HT1080 (cell line): ENCODE data around the gene CEP131. TPM values are rescaled to one million over a fixed set of nuclear protein-coding genes. Genes with fewer than 3 reads are reported as not detected.
"Not testable (repeated sequence)": the region's sequence is repeated elsewhere in the genome, so short reads cannot be mapped to it uniquely, and the experiment has no call there.

Source experiments
- DNase-seq: peaks from one replicate; pipeline ENCODE4 v3.0.0-alpha.2; 2015; ENCODE audit warnings: low read depth
- total RNA-seq: library from RNA; depleted of rRNA; stranded (reverse); fragments of >200 nt; shearing (Covaris generic); gene quantifications from 2 replicates; pipeline ENCODE4 v1.2.3, GENCODE V29; 2014

CEP131 gene
- total RNA-seq, 1 experiment from 2014 or later: 10.4 TPM

GRCh38 chr17:81228420-81228819 lies 5.7 kb upstream of the CEP131 start:
- DNase-seq: no peak

GRCh38 chr17:81227630-81228029 lies 4.9 kb upstream of the CEP131 start:
- DNase-seq: not testable (repeated sequence)

DNA sequence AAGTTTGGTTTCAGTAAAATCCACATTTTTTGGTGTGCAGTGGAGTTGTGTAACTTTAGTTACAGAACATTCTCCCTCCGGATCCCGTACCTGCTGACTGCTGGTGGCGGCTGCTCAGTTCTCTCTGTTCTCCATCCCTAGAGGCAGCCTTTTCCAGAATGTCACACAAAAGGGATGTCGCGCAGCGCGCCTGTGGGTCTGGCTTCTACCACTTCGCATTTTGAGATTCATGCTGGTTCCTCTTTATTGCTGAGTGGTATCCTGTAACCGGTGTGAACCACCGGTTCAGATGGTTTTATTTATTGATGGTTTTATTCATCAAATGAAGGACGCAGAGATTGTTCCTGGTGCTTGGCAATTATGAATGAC lies 981 bp upstream of the CEP131 start:
- no peak for DNase-seq

GRCh38 chr17:81222620-81222905 lies 202 bp downstream of the CEP131 start:
- DNase-seq: no peak

DNA sequence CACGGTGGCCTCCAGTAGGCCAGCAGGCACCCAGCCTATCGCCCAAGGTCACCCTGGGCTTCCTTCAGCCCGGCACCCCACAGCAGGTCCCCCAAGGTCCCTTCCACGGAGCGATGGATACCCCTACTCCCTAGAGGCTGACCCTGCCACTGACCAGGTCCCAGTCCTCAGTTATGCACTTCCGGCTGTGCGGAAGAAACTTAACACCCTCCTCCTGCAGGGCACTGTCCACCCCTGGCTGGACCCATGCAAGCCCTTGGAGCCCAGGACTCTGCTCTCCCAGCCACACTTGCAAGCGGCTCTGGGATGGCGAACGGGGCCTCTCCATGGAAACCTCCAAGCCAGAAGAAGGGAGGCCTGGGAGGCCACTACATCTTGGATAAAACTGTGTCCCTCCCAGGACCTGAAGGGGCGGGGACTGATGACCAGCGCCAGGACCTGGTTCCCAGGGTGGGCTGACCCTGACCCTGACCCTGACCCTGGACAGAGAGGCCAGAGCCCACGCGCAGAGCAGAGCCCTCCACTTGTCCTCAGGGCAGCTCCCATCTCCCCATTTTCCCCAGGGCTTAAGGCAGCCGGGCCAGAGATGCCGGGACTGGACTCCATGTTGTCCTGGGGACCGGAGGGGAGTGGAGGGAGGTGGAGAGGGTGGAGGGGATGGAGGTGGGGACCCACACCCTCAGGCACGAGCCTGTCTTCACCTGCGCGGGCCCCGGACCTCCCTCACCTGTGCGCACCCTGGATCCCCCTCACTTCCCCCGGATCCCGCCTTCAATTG lies 734 bp downstream of the CEP131 start:
- no peak for DNase-seq

GRCh38 chr17:81221371-81221841 lies 1.4 kb downstream of the CEP131 start:
- DNase-seq: no peak

DNA sequence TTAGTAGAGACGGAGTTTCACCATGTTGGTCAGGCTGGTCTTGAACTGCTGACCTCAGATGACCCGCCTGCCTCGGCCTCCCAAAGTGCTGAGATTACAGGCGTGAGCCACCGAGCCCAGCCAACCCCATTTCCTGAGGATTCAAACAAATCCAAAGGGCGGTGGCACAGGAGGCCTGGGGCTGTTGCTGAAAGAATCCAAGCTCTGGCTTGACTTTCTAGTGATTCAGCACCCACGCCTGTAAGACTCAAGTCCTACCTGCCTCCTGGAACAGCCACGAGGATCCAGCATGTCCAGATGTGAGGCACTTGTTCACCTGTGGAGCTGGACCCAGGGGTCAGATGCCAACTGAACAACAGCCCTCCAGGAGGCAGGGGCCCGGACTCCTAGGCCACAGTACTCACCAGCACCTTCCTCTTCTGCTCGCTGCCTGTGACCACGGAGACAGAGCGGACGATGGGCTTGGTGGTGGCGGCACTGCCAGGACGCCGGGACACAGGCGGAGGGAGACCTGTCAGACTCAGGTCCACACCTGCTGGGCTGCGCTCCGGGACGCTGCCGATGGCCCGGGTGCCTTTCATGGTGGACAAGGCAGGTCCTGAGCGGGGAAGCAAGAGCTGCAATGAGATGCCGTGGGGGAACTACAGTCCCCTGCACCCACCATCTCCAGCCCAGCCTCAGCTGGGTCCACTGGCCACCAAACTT lies 3.1 kb downstream of the CEP131 start:
- no peak for DNase-seq

DNA sequence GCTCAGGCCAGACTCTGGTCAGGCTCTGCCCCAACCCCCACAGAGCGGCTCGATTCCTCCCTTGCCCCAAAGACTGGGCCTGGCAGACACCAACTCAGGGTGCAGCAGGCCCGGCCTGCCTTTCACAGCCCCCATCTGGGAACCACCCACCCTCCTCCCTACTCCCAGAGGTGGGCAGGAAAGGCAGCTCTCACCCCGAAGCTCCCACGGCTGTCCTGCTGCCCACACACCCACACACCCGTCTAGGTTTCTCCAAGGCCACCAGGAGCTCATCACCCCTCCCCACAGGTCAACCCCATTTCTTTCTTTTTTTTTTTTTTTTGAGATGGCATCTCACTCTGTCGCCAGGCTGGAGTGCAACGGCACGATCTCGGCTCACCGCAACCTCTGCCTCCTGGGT lies 3.8 kb downstream of the CEP131 start:
- DNase-seq: no peak

DNA sequence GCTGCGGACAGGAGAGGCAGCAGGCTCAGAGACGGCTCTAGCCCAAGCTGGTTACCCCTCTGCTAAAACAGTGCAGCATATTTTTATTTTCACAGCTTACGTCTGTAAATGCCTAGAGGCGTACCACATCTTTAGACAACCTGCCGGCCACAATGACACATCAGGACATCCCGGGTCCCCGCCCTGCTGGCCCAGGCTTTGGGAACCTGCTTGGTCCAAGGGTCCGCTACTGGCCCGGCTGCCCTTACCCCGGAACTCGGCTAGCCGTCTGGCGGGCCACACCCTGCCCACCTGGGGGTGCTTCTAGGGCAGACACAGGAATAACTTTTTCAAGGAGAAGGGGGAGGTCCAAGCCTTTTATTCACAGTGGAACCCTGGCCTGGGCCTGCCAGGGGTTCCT lies 4.3 kb downstream of the CEP131 start:
- DNase-seq: no peak

GRCh38 chr17:81217491-81217890 lies 5.3 kb downstream of the CEP131 start:
- no peak for DNase-seq

GRCh38 chr17:81213978-81214377 lies 8.8 kb downstream of the CEP131 start:
- DNase-seq: no peak

DNA sequence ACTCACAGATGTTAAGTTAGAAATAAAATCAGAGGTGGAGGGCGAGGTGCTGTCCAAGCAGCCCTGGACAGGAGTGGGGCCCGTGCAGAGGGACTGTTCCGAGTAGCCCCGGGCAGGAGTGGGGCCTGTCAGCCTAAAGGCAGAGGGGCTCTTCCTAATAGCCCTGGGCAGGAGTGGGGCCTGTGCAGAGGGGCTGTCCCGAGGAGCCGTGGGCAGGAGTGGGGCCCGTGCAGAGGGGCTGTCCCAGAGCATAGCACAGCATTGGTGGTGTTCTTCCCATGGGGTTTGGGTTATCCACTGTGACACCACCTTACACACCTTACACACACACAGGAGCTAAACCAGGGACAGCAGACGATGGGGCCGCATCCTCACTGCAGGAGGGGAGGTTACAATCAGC lies 10.4 kb downstream of the CEP131 start:
- DNase-seq: no peak

DNA sequence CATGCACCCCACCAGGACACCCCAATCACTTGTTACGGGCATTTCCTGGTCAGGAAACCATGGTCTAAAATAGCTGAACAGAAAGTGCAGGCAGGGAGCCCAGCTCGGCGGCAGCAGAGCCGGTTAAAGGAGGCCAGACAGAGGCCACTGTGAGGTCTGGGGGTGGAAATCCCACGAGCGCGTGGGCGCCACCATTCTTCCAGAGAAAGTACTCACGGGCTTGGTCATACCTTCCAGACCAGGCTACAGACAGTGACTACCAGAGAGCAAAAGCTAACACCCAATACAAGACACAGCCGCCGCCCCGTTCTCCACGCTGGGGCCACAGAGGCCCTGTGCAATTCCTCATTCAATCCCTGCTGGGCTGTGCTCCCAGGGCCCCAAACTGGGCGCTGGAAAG lies 11.9 kb downstream of the CEP131 start:
- no peak for DNase-seq

DNA sequence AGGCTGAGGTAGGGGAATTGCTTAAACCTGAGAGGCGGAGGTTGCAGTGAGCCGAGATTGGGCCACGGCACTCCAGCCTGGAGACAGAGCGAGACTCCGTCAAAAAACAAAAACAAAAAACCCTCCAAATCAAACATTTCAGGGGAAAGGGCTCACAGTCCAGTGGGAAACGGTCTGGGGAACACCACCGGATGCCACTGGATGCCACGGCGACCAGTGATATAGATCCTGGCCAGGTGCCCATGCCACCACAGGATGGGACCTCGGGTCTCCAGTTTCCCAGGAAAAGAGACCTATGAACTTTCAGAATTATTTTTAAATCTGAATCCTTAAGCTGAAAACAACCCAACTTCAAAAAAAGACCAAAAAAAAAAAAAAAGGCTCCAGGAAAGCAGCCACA lies 12.3 kb downstream of the CEP131 start:
- DNase-seq: no peak

DNA sequence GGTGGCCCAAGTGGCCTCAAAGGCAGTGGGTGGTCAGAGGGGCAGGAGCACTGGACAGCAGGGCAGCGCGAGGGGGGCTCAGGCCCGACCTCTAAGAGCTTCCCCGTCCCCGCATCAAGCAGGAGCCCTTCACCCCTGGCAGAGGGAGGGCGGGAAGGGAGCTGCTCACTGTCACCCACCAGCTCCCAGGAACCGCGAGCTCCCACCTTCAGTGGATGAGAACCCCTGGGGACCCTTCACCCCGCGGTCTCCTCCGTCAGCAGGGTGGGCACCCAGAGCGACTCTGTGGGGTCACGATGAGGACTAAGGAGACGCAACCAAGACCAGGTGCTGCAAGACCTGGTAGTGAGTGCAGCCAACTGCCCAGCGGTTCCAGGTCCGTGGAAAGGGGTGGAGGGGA lies 13.6 kb downstream of the CEP131 start:
- DNase-seq: no peak

DNA sequence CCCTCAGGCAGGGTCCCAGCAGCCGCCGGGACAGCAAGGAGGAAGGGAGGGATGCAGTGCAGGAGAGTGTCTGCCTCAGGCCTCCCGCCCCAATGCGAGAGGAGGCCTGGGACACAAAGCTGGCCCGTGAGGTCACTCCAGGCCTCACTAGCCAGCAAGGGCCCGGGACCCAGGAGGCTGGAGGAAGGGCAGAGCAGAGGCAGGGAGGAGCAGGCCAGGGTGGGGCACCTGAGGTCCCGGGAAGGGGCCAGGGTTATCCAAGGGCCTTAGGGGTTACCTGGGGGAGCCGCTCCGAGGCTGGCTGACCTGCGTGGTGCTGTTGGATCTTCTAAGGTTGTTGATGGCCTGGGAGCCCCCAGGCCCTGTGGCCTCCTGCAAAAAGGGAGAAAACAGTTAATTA lies 14.1 kb downstream of the CEP131 start:
- DNase-seq: no peak

DNA sequence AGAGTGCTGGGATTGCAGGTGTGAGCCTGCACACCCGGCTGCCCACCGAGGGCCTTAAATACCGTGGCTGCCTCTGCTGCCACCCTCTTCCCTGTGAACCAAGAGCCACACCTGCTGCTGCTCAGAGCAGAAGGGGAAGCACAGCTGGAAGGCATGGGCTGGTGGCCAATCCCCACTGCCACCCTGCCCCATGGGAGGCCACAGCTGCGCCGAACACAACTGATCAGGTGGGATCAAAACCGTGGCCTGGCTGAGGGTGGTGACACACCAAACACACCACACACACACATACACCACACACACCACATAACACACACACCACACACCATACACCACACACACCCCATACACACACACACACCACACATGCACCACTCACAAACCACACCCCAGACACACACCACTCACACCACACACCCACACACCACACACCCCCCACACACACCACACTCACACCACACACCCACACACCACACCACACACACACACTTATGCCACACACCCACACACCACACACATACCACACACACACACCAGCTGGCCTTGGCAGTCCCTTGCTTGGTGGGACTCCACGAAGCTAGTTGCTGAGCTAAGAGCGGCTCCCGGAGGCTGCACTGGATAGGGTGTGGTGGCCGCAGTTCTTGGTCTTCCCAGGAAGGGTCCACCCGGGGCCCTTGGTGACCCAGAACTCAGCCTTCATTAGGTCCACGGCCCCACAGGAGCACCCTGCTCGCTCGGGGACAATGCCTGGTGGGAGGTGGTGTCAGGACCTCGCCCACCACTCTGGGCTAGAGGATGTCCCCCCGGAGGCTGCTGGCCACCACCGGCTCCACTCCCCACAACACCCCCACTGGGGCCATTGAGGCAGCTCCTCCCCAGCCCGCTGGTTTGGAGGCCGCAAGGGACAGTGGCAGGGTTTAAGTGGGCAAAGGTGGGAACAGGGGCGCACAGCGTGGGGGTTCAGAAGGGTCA lies 14.9 kb downstream of the CEP131 start:
- DNase-seq: no peak

GRCh38 chr17:81206657-81207056 lies 16.1 kb downstream of the CEP131 start:
- DNase-seq: no peak

- DNase-seq: no peak
Observed at GRCh38 chr17:81206166-81206565, 16.6 kb downstream of the CEP131 start.

- DNase-seq: no peak
Observed at GRCh38 chr17:81204578-81204977, 18.2 kb downstream of the CEP131 start.

- no peak for DNase-seq
Observed at GRCh38 chr17:81203136-81203535, 19.6 kb downstream of the CEP131 start.

- DNase-seq: no peak
Observed at GRCh38 chr17:81202318-81202717, 20.4 kb downstream of the CEP131 start.
